K562 (cell line): ENCODE results near the gene EPO. TPM values are rescaled to one million over a fixed set of nuclear protein-coding genes. Genes with fewer than 3 reads are reported as not detected.
A peak's percentile ranks its signal among the peaks of the same experiment; 100 is the strongest.

ENCODE experiments used
- E2F6 ChIP-seq, 2 experiments: IDR thresholded peaks; 2 replicates each; pipeline ENCODE4 v1.6.1; 2011; ENCODE audit warnings: borderline replicate concordance in 1 of 2, control low read depth in 1 of 2, low read depth in 1 of 2, low read length in 1 of 2, mild to moderate bottlenecking in 1 of 2, mixed read lengths in 1 of 2, moderate library complexity in 1 of 2; ENCODE audit not compliant: insufficient read depth in 1 of 2, insufficient read length in 1 of 2, poor library complexity in 1 of 2, severe bottlenecking in 1 of 2; ENCODE audit errors: extremely low read depth in 1 of 2
- EHMT2 ChIP-seq: fragments of 450-650 bp; IDR thresholded peaks from 2 replicates; pipeline ENCODE4 v1.6.1; 2018; ENCODE audit warnings: antibody characterized with exemption
- FOXM1 ChIP-seq, 2 experiments: fragments of 450-650 bp in 1 of 2; sonication (generic) in 1 of 2; formaldehyde crosslinking in 1 of 2; IDR thresholded peaks; 2 replicates each; pipeline versions ENCODE4 v1.6.1 to v1.9.0; 2017 to 2022; ENCODE audit warnings: low read depth in 2 of 2, mild to moderate bottlenecking in 2 of 2, missing genetic modification reagents in 1 of 2, moderate library complexity in 1 of 2
- PATZ1 ChIP-seq: fragments of 250-450 bp; sonication (Bioruptor Pico); IDR thresholded peaks from 2 replicates; pipeline ENCODE4 v1.5.0; 2020; ENCODE audit warnings: mild to moderate bottlenecking, borderline replicate concordance
- PTRF ChIP-seq: fragments of 450-650 bp; IDR thresholded peaks from 2 replicates; pipeline ENCODE4 v1.6.1; 2016; ENCODE audit warnings: mild to moderate bottlenecking, missing genetic modification characterization, missing compliant biosample characterization
- RB1 ChIP-seq: fragments of 450-650 bp; IDR thresholded peaks from 2 replicates; pipeline ENCODE4 v1.6.1; 2017; ENCODE audit warnings: low read depth, mild to moderate bottlenecking
- RBM14 ChIP-seq: fragments of 200-400 bp; formaldehyde crosslinking; IDR thresholded peaks from 2 replicates; pipeline ENCODE4 v1.6.1; 2018; ENCODE audit warnings: low read depth, mild to moderate bottlenecking, low read length, moderate library complexity, borderline replicate concordance; ENCODE audit not compliant: insufficient read depth
- RBM39 ChIP-seq: fragments of 200-400 bp; formaldehyde crosslinking; optimal IDR thresholded peaks from 2 replicates; pipeline ENCODE3; 2018; ENCODE audit warnings: low read depth, low read length
- RFX7 ChIP-seq: fragments of 250-450 bp; sonication (Bioruptor Pico); IDR thresholded peaks from 2 replicates; pipeline ENCODE4 v1.5.1; 2021; ENCODE audit warnings: mild to moderate bottlenecking
- RUNX1 ChIP-seq: sonication (generic); IDR thresholded peaks from 2 replicates; pipeline ENCODE4 v1.6.1; 2016; ENCODE audit warnings: antibody characterized with exemption, low read depth
- STAG1 ChIP-seq: sonication (generic); formaldehyde crosslinking; IDR thresholded peaks from 2 replicates; pipeline ENCODE4 v1.5.0; 2020; ENCODE audit warnings: missing genetic modification reagents, borderline replicate concordance
- ZNF140 ChIP-seq: fragments of 250-450 bp; sonication (Bioruptor Pico); IDR thresholded peaks from 2 replicates; pipeline ENCODE4 v1.8.0; 2021; ENCODE audit warnings: moderate library complexity, mild to moderate bottlenecking, inconsistent platforms
- ZNF165 ChIP-seq: fragments of 250-450 bp; sonication (Bioruptor Pico); IDR thresholded peaks from 2 replicates; pipeline ENCODE4 v1.4.0; 2020; ENCODE audit warnings: borderline replicate concordance
- ZNF589 ChIP-seq: fragments of 200-800 bp; sonication (Bioruptor generic); IDR thresholded peaks from 2 replicates; pipeline ENCODE4 v1.6.1; 2016; ENCODE audit warnings: low read depth, missing genetic modification characterization, missing compliant biosample characterization
- ZNF717 ChIP-seq: fragments of 250-450 bp; sonication (Bioruptor Pico); IDR thresholded peaks from 2 replicates; pipeline ENCODE4 v1.5.0; 2021
- ZNF778 ChIP-seq: fragments of 450-650 bp; formaldehyde crosslinking; IDR thresholded peaks from 2 replicates; pipeline ENCODE4 v1.4.0; 2020; ENCODE audit warnings: mild to moderate bottlenecking, moderate library complexity
- polyA plus RNA-seq, 8 experiments: library from polyadenylated mRNA; depleted of rRNA in 4 of 8; stranded (reverse) in 5 of 8; unstranded in 3 of 8; fragments of >200 nt; fragmentation: Nextera tagmentation in 2 of 8; fragmentation: Illumina TruSeq in 1 of 8; extraction: Ambion mirVana in 2 of 8; extraction: Trizol in 1 of 8; gene quantifications; 2 replicates each; pipeline versions ENCODE4 v1.2.1 to v1.2.3, GENCODE V29; 2011 to 2014; ENCODE audit warnings: inconsistent platforms in 1 of 8, missing spikeins in 1 of 8
- total RNA-seq, 7 experiments: library from RNA; depleted of rRNA in 6 of 7; stranded (reverse); fragments of >200 nt in 6 of 7; fragmentation: Illumina TruSeq in 2 of 7; extraction: Trizol in 2 of 7; gene quantifications; 2 replicates each; pipeline versions ENCODE4 v1.2.1 to v1.2.3, GENCODE V29; 2011 to 2021; ENCODE audit warnings: low replicate concordance in 1 of 7
- TF ChIP-seq, protein P1 (sequence below): fragments of 450-650 bp; formaldehyde crosslinking; IDR thresholded peaks from 2 replicates; pipeline ENCODE4 v1.4.0; 2022; ENCODE audit warnings: mild to moderate bottlenecking, moderate library complexity
- TF ChIP-seq, protein P2 (sequence below), 2 experiments: fragments of 450-650 bp; IDR thresholded peaks; 2 replicates each; pipeline ENCODE4 v1.6.1; 2016
- TF ChIP-seq, protein P3 (sequence below): fragments of 450-650 bp; IDR thresholded peaks from 2 replicates; pipeline ENCODE4 v1.6.1; 2018; ENCODE audit warnings: mild to moderate bottlenecking, low read depth; ENCODE audit not compliant: partially characterized antibody

Gene EPO
- total and polyA plus RNA-seq, 9 of the 15 experiments (the other 6 are each of a cell fraction or from before 2014, with no cell fraction given), result 0.06 to 0.41 (median 0.07) TPM; not detected in 6

GRCh38 chr7:100694098-100694745, 26.0 kb upstream of the EPO start, which contains the start of gene GIGYF1 (continued):
- TF ChIP-seq ZNF165 (no peak), RBM14 (no peak), RUNX1 (no peak), PTRF (tag) (no peak), ZNF717 (no peak), PATZ1 (CRISPR knock-in tag) (no peak), STAG1 (CRISPR knock-in tag) (no peak), E2F6 (IDR thresholded peaks at IDR 0.05; ENCODE audit: borderline replicate concordance in 1 of 2, extremely low read depth in 1 of 2, insufficient read depth in 1 of 2, insufficient read length in 1 of 2, low read depth in 1 of 2, low read length in 1 of 2, poor library complexity in 1 of 2, severe bottlenecking in 1 of 2) (peak; percentile 95 to 99), ZNF589 (no peak), EHMT2 (no peak), RFX7 (CRISPR knock-in tag) (no peak), RB1 (peak; percentile 58; the same call in 1 of the 2 replicates), ZNF778 (CRISPR knock-in tag) (no peak), ZNF140 (CRISPR knock-in tag) (no peak), RBM39 (no peak), FOXM1 (IDR thresholded peaks at IDR 0.05; ENCODE audit: low read depth) (no peak), FOXM1 (CRISPR knock-in tag; IDR thresholded peaks at IDR 0.05; ENCODE audit: low read depth) (no peak)
- TF ChIP-seq, protein P1, sequence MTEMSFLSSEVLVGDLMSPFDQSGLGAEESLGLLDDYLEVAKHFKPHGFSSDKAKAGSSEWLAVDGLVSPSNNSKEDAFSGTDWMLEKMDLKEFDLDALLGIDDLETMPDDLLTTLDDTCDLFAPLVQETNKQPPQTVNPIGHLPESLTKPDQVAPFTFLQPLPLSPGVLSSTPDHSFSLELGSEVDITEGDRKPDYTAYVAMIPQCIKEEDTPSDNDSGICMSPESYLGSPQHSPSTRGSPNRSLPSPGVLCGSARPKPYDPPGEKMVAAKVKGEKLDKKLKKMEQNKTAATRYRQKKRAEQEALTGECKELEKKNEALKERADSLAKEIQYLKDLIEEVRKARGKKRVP (CRISPR knock-in tag), result no peak
- TF ChIP-seq, protein P2, sequence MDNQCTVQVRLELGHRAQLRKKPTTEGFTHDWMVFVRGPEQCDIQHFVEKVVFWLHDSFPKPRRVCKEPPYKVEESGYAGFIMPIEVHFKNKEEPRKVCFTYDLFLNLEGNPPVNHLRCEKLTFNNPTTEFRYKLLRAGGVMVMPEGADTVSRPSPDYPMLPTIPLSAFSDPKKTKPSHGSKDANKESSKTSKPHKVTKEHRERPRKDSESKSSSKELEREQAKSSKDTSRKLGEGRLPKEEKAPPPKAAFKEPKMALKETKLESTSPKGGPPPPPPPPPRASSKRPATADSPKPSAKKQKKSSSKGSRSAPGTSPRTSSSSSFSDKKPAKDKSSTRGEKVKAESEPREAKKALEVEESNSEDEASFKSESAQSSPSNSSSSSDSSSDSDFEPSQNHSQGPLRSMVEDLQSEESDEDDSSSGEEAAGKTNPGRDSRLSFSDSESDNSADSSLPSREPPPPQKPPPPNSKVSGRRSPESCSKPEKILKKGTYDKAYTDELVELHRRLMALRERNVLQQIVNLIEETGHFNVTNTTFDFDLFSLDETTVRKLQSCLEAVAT (IDR thresholded peaks at IDR 0.05), result no peak
- TF ChIP-seq, protein P3, sequence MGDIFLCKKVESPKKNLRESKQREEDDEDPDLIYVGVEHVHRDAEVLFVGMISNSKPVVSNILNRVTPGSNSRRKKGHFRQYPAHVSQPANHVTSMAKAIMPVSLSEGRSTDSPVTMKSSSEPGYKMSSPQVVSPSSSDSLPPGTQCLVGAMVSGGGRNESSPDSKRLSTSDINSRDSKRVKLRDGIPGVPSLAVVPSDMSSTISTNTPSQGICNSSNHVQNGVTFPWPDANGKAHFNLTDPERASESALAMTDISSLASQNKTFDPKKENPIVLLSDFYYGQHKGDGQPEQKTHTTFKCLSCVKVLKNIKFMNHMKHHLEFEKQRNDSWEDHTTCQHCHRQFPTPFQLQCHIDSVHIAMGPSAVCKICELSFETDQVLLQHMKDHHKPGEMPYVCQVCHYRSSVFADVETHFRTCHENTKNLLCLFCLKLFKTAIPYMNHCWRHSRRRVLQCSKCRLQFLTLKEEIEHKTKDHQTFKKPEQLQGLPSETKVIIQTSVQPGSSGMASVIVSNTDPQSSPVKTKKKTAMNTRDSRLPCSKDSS, result no peak
